Pancreas (tissue), 10 donors: ENCODE results near the gene FLT1. TPM values are rescaled to one million over a fixed set of nuclear protein-coding genes. Genes with fewer than 3 reads are reported as not detected.
A peak's percentile ranks its signal among the peaks of the same experiment; 100 is the strongest.

ENCODE experiments used
- ATAC-seq, 4 donors: fragments of 200-7000 bp; cut with Tn5 transposase; one replicate each; pipeline versions ENCODE4 v1.8.0 to v1.9.1; 2020; ENCODE audit warnings: mild to moderate bottlenecking in 4 of 4, moderate library complexity in 4 of 4
- DNase-seq, 6 donors: peaks; one replicate each; pipeline ENCODE4 v3.0.0-alpha.2; 2020
- FAIRE-seq: peaks from 2 replicates; lab custom pipeline; 2012; peaks lifted over from hg19 to GRCh38; lab: Jason Lieb, UNC
- H3K27ac ChIP-seq, 4 donors: fragments of 200-600 bp; sonication (generic); 1 replicate in 3 of 4; 2 replicates in 1 of 4; pipeline versions ENCODE4 v1.5.0 to v1.8.0; 2020
- H3K27me3 ChIP-seq, 4 donors: fragments of 200-600 bp; one replicate each; pipeline ENCODE4 v1.8.0; 2021
- H3K36me3 ChIP-seq, 3 donors: fragments of 200-600 bp; sonication (generic) in 1 of 3; one replicate each; pipeline versions ENCODE4 v1.5.0 to v1.8.0; 2020 to 2021
- H3K4me1 ChIP-seq, 3 donors: fragments of 200-600 bp; one replicate each; pipeline ENCODE4 v1.8.0; 2021
- H3K4me3 ChIP-seq, 4 donors: fragments of 200-600 bp; sonication (generic) in 2 of 4; one replicate each; pipeline versions ENCODE4 v1.5.0 to v1.8.0; 2020 to 2021
- H3K9me3 ChIP-seq, 4 donors: fragments of 200-600 bp; one replicate each; pipeline ENCODE4 v1.8.0; 2021
- CTCF ChIP-seq, 4 donors: fragments of 200-600 bp; sonication (generic) in 3 of 4; IDR thresholded peaks; one replicate each; pipeline versions ENCODE4 v1.5.0 to v1.8.0; 2021; ENCODE audit warnings: antibody characterized with exemption in 4 of 4
- WGBS, 2 donors: extraction: QIAGEN DNeasy Blood & Tissue Kit; methylation state at CpG; one replicate each; pipeline ENCODE4 v1.1.7; 2013; 5-methylcytosine and 5-hydroxymethylcytosine counted together
- intact Hi-C, 3 donors: fragments of 100-400 bp; cut with DNase I; formaldehyde crosslinking; loops; one replicate each; pipeline versions ENCODE4 v1.11.1 to v1.14.2; 2022
- polyA plus RNA-seq, 2 donors: library from polyadenylated mRNA; stranded (reverse); fragments of 200-250 nt; gene quantifications; one replicate each; pipeline ENCODE4 v1.2.3, GENCODE V29; 2013
- total RNA-seq, 6 donors: library from RNA; stranded (reverse); fragmentation: NEBNext Ultra II Directional in 4 of 6; extraction: Animal tissue kit (Norgen Biotek cat#: 25700) in 4 of 6; gene quantifications; one replicate each; pipeline versions ENCODE4 v1.2.1 to v1.2.4, GENCODE V29; 2021 to 2023
- donor health status: healthy with polysubstance abuse.
- donor health status: DM: no; HTN: no; CAD: no; lungs with moderate emphysema.
- donor health status: DM: no; HTN: no; CAD: no.
- donor health status: control.
- donor health status: control.
- donor health status: Bipolar disorder and iron deficiency.
- donor health status: DM: yes; HTN: yes; CAD: no.
- donor health status: DM: no; HTN: no; CAD: no.
- donor health status: DM: no; HTN: no; CAD: no.
- donor health status: DM: yes; HTN: yes; CAD: no.

Gene FLT1
- total and polyA plus RNA-seq, 8 donors, result 1.1 to 12.7 (median 8.1) TPM

GRCh38 chr13:28532388-28533124 lies 37.6 kb upstream of the FLT1 start:
- peak in 2 of 6 donors; percentile 62 to 66 for DNase-seq

GRCh38 chr13:28531845-28532387 lies 37.0 kb upstream of the FLT1 start:
- DNase-seq, result peak in 1 of 6 donors; percentile 58
- no peak overlapping the region for H3K27ac ChIP-seq
- no peaks in the 10 kb centered on the region for H3K36me3 ChIP-seq
- peaks cover 0 to 6% (median 5%) of the 10 kb centered on the region in 3 donors for H3K4me1 ChIP-seq
- peak in 2 of 4 donors; percentile 14 to 18 for ATAC-seq
- H3K4me3 ChIP-seq, result peak overlapping the region in 2 of 4 donors; percentile 16 to 48
- H3K27me3 ChIP-seq, result peaks cover 0 to 12% (median 0%) of the 10 kb centered on the region in 4 donors
- H3K9me3 ChIP-seq, result no peaks in the 10 kb centered on the region
- FAIRE-seq, result no peak
- intact Hi-C loops, result no loop called here
- WGBS, 2 donors, result 4 to 7% methylated on average over 24 to 25 of the region's 25 CpGs
- no peak for TF ChIP-seq CTCF (IDR thresholded peaks at IDR 0.05)

More at GRCh38 chr13:28532388-28533124, 37.6 kb upstream of the FLT1 start:
- no peaks in the 10 kb centered on the region for H3K36me3 ChIP-seq
- no peak for FAIRE-seq
- no peaks in the 10 kb centered on the region for H3K9me3 ChIP-seq
- intact Hi-C loops, result no loop called here
- 2% methylated on average over 59 to 96 of the region's 96 CpGs for WGBS, 2 donors
- H3K4me1 ChIP-seq, result peaks cover 0 to 6% (median 5%) of the 10 kb centered on the region in 3 donors
- H3K27ac ChIP-seq, result peak overlapping the region in 1 of 4 donors; percentile 33
- H3K4me3 ChIP-seq, result peak overlapping the region; percentile 2 to 48 (median 18)
- ATAC-seq, result peak in 3 of 4 donors; percentile 50 to 67 (median 51)
- TF ChIP-seq CTCF (IDR thresholded peaks at IDR 0.05), result no peak
- H3K27me3 ChIP-seq, result peaks cover 0 to 12% (median 0%) of the 10 kb centered on the region in 4 donors

- peak in 3 of 4 donors; percentile 25 to 53 (median 45) for ATAC-seq
- Histone ChIP-seq H3K36me3 (no peaks in the 10 kb centered on the region), H3K27me3 (peaks cover 0 to 12% (median 0%) of the 10 kb centered on the region in 4 donors), H3K9me3 (no peaks in the 10 kb centered on the region), H3K27ac (no peak overlapping the region), H3K4me3 (peak overlapping the region in 1 of 4 donors; percentile 27), H3K4me1 (peaks cover 0 to 6% (median 5%) of the 10 kb centered on the region in 3 donors)
- WGBS, 2 donors, result 2% methylated on average over 39 of the region's 39 CpGs
- peak in 3 of 6 donors; percentile 16 to 60 (median 52) for DNase-seq
- no peak for FAIRE-seq
- intact Hi-C loops, result no loop called here
- no peak for TF ChIP-seq CTCF (IDR thresholded peaks at IDR 0.05)
Measured at GRCh38 chr13:28531077-28531844, 36.3 kb upstream of the FLT1 start.

GRCh38 chr13:28530729-28531076 lies 35.8 kb upstream of the FLT1 start:
- Histone ChIP-seq H3K4me1 (peaks cover 0 to 6% (median 5%) of the 10 kb centered on the region in 3 donors), H3K36me3 (no peaks in the 10 kb centered on the region), H3K27ac (no peak overlapping the region), H3K9me3 (no peaks in the 10 kb centered on the region), H3K4me3 (peak overlapping the region in 1 of 4 donors; percentile 27), H3K27me3 (peaks cover 0 to 12% (median 0%) of the 10 kb centered on the region in 4 donors)
- DNase-seq, result no peak
- no peak for TF ChIP-seq CTCF (IDR thresholded peaks at IDR 0.05)
- intact Hi-C loops, result no loop called here
- ATAC-seq, result no peak
- WGBS, 2 donors, result 32 to 33% methylated on average over 3 of the region's 3 CpGs
- no peak for FAIRE-seq
